Lower leg skin (tissue), 4 donors: Measurements from ENCODE around the gene AEBP1. TPM values are rescaled to one million over a fixed set of nuclear protein-coding genes. Genes with fewer than 3 reads are reported as not detected.

Source experiments
- DNase-seq, 2 donors: peaks; one replicate each; pipeline ENCODE4 v3.0.0-alpha.2; 2019; ENCODE audit warnings: low spot score in 2 of 2
- H3K4me3 ChIP-seq: fragments of 200-600 bp; sonication (generic); 2 replicates; pipeline ENCODE4 v1.5.1; 2017; ENCODE audit warnings: mild to moderate bottlenecking, low read depth; ENCODE audit not compliant: poor library complexity, severe bottlenecking
- POLR2A ChIP-seq, 2 donors: fragments of 450-650 bp; IDR thresholded peaks; one replicate each; pipeline ENCODE4 v1.6.1; 2016 to 2017; ENCODE audit warnings: antibody characterized with exemption in 2 of 2, mild to moderate bottlenecking in 1 of 2, moderate library complexity in 1 of 2
- WGBS, 2 donors: methylation state at CpG; one replicate each; pipeline ENCODE4 v1.1.5; 2018; 5-methylcytosine and 5-hydroxymethylcytosine counted together
- intact Hi-C: fragments of 100-400 bp; cut with DNase I; formaldehyde crosslinking; loops from one replicate; pipeline ENCODE4 v1.15.0; 2023; ENCODE audit warnings: low total_unique reads
- total RNA-seq, 4 donors: library from RNA; depleted of rRNA; stranded (reverse); fragments of >200 nt; gene quantifications; one replicate each; pipeline ENCODE4 v1.1.0, GENCODE V29; 2016
- TF ChIP-seq, protein P1 (sequence below), 3 donors: fragments of 450-650 bp; IDR thresholded peaks; one replicate each; pipeline ENCODE4 v1.5.1; 2016; ENCODE audit warnings: antibody characterized with exemption in 3 of 3, mild to moderate bottlenecking in 3 of 3, moderate library complexity in 2 of 3

AEBP1 gene
- total RNA-seq, 4 donors from 2014 or later: 52.6 to 134 (median 54.6) TPM

DNA sequence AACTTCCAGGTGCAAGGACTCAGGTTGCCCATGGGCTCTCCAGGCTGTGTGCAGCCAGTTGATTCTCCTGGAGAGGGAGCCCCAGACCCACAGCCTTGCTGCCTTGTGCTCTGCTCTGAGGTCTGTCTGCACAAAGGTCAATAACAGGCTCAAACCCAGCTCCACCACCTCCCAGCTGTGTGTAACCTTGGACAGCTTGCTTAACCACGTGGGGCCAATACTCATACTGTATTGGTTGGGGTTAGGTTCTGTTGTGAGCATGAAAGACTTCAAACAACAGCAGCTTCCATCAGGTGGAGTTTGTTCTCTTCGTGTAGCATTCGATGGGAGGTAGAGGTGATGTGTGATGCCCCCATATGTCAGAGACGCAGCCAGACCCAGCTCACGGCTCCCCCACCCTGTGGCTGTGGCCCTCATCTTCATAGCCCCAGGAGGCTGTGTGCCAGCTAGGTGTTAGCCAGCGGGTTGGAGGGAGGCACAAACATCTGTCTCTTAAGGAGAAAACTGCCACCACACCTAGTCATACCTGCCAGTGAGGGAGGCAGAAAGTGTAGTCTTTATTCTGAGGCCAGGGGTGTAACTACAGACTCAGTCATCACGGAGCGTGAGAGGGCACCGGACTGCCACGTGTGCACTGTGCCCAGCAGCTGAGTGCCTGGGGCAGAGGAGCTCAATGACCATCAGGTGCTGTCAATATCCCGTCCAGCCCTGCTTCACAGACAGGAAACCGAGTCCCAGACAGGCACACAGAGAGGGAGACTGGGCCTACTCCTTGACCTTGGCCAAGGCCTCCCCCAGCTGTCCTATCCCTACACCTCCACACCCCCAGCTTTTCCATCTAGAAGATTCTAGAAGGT lies 27.3 kb downstream of the AEBP1 start:
- H3K4me3 ChIP-seq: no peak overlapping the region
- WGBS, 2 donors: 85 to 91% methylated on average over 8 to 12 of the region's 12 CpGs
- intact Hi-C loops: no loop called here
- TF ChIP-seq, protein P1, sequence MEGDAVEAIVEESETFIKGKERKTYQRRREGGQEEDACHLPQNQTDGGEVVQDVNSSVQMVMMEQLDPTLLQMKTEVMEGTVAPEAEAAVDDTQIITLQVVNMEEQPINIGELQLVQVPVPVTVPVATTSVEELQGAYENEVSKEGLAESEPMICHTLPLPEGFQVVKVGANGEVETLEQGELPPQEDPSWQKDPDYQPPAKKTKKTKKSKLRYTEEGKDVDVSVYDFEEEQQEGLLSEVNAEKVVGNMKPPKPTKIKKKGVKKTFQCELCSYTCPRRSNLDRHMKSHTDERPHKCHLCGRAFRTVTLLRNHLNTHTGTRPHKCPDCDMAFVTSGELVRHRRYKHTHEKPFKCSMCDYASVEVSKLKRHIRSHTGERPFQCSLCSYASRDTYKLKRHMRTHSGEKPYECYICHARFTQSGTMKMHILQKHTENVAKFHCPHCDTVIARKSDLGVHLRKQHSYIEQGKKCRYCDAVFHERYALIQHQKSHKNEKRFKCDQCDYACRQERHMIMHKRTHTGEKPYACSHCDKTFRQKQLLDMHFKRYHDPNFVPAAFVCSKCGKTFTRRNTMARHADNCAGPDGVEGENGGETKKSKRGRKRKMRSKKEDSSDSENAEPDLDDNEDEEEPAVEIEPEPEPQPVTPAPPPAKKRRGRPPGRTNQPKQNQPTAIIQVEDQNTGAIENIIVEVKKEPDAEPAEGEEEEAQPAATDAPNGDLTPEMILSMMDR (IDR thresholded peaks at IDR 0.05): no peak
- TF ChIP-seq POLR2A (IDR thresholded peaks at IDR 0.05): no peak
- no peak for DNase-seq

DNA sequence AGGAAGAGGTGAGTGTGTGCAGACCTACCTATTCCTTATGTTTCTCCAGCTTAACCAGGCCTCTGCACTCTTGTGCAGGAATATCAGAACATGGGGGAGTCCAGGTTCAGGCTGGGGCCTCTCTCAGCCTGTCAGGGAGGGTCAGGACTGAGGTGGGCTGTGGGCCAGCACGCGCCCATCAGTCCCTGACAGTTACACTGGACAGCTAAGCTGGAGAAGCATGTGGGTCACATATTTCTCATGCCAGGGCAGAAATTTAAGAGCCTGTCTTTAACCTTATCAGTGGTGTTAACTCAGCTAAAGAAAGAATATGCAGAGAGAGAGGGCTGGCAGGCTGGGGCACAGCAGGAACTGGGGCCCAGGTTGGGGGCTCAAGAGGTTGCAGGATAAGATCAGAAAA lies 27.9 kb downstream of the AEBP1 start:
- intact Hi-C loops: no loop called here
- DNase-seq: no peak
- H3K4me3 ChIP-seq: no peak overlapping the region
- 78 to 88% methylated on average over 2 of the region's 2 CpGs for WGBS, 2 donors
- TF ChIP-seq POLR2A (IDR thresholded peaks at IDR 0.05): no peak
- TF ChIP-seq, protein P1 (IDR thresholded peaks at IDR 0.05): no peak

GRCh38 chr7:44133295-44133694 lies 29.1 kb downstream of the AEBP1 start:
- WGBS, 2 donors: 70 to 85% methylated on average over 3 of the region's 3 CpGs
- TF ChIP-seq POLR2A (IDR thresholded peaks at IDR 0.05): no peak
- TF ChIP-seq, protein P1 (IDR thresholded peaks at IDR 0.05): no peak
- no peak for DNase-seq
- H3K4me3 ChIP-seq: no peak overlapping the region
- intact Hi-C loops: no loop called here

GRCh38 chr7:44134943-44135628 lies 30.9 kb downstream of the AEBP1 start:
- no peak overlapping the region for H3K4me3 ChIP-seq
- DNase-seq: no peak
- 79 to 91% methylated on average over 4 of the region's 4 CpGs for WGBS, 2 donors
- TF ChIP-seq, protein P1 (IDR thresholded peaks at IDR 0.05): no peak
- TF ChIP-seq POLR2A (IDR thresholded peaks at IDR 0.05): no peak
- intact Hi-C loops: no loop called here

DNA sequence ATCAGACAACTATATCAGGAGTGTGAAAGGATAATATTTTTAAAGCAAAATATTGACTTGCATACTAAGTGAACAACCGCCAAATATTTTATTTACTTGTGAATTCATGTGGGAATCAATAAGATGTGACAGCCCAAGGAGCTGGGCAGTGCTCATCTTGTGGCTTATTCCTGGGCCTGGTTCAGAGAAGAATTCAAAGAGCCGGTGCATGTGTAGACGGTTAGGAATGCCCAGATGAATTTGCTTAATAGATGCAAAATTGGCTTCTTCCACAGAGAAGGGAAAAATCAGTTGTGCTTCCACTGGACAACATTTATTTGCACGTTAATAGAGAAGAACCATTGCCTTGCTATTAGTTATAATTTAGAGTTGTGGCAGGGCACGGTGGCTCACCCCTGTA lies 32.6 kb downstream of the AEBP1 start:
- intact Hi-C loops: no loop called here
- DNase-seq: no peak
- no peak overlapping the region for H3K4me3 ChIP-seq
- WGBS, 2 donors: 77 to 83% methylated on average over 5 of the region's 5 CpGs
- TF ChIP-seq POLR2A (IDR thresholded peaks at IDR 0.05): no peak
- TF ChIP-seq, protein P1 (IDR thresholded peaks at IDR 0.05): no peak
